GM19351 (cell line): ENCODE data around the gene FAM20C.
"Not testable (repeated sequence)": the region's sequence is repeated elsewhere in the genome, so short reads cannot be mapped to it uniquely, and the experiment has no call there.

Source experiments
- ATAC-seq: cut with Tn5 transposase; IDR thresholded peaks from one replicate; pipeline ENCODE4 v1.9.1; 2021; ENCODE audit warnings: mild to moderate bottlenecking, moderate library complexity; ENCODE audit not compliant: unreplicated experiment

FAM20C gene

DNA sequence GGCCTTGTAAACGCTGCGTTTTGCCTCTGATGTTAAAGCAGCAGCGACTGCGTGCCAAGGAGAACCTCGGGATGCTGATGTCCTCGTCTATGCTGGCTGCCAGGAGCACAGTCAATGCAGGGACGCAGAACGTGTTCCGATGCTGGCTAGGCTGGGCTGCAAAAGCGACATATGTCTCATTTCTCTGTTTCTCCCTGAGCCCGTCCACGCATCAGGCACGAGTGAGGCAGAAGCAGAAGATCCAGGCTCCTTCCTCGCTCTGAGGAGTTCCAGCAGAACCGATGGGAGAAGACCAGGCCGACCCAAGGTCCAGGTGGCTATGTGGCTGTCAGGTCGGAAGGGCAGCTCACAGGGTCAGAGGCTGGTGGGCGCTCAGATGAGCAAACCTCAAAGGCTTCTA is 93.9 kb downstream of the FAM20C start:
- no peak for ATAC-seq

- ATAC-seq, result no peak
Observed at GRCh38 chr7:288671-289101, 96.3 kb downstream of the FAM20C start.

- ATAC-seq, result no peak
Observed at GRCh38 chr7:289209-289755, 96.9 kb downstream of the FAM20C start.

DNA sequence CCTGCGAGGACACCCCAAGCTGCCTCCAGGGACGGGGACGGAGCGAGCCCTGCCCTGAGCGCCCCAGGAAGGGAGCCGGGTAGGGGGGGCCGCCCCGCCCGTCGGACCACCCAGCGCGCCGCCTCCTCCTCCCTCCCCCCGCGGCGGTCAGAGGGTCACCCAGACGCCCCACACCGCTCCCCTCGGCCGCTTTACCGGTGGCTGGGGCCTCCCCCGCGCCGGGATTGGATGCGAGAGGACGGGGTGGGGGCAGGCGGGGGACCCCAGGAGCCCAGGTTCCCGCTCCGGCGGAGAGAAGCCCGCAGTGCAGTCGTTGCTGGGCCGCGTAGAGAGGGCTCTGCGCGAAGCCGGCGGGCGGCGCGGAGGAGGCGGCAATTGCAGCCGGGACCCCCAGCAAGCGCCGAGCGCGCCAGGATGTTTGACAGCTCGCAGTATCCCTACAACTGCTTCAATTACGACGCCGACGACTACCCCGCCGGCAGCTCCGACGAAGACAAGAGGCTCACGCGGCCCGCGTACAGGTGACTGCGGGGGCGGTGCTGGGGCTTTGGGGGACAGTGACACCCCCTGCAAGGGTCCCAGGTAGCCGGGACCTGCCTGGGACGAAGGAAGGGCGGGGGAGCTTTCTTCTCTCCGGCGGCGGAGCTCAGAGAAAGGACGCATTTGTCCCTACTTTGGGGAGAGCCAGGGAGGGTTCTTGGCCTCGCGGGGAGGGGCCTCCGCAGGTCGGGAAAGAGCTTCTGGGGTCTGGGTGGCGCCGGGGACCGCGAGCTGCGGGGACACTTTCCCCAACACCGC is 97.6 kb downstream of the FAM20C start, which contains the start of gene FOXL3:
TSS of gene FOXL3 (plus strand) at position 415 of the 798 bp plus-strand sequence. CDS start at position 415, 0 bp downstream.
- no peak for ATAC-seq

GRCh38 chr7:290554-291372 is 98.4 kb downstream of the FAM20C start:
- ATAC-seq, result no peak

DNA sequence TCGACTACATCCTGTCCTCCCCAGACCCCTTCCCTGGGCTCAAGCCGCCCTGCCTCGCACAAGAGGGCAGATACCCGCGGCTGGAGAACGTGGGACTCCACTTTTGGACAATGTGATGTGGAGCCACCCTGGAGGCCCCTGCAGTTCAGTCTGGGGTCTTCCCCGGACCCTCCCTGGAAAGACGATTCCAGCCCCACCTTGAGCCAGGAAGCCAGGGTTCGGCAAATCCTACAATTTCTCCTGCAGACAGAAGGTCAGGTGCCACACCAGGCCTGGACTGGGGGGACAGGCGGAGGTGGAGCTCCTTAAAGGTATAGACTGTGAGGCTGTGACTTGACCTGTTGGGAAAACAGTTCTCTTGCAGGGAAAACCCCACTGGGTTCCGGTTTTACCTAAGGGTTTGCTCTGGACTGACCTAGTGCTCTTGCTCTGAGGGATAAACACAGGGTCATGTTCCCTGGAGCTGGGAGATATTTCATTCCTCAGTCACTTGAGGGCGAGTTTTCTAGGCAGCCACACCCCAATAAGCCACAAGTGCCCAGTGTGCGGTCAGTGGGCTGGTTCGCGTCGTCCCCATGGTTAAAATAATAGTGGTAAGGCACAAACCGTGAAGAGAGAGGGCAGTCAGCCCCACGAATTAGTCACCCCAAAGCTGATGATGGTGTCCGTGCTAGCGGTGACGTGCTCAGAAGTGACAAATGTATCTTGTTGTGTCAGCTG is 99.2 kb downstream of the FAM20C start:
- ATAC-seq, result no peak

DNA sequence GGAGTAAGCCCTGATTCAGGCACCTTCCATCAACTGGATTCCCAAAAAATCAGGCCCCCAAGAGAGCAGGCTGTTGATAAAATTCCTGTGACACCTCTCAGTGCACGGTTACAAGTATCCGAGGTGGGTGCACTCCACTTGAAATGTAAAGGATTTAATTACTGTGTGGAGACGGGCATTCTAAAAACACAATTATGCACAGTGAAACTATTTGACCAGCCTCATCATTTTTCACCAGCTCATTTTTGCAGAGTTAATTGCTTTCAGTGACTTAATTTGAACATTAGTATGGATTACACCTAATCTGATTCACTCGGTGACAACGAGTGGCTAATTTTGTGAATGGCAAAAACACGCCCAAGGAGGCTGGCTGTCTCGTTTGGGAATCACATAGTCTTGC is 99.9 kb downstream of the FAM20C start:
- no peak for ATAC-seq

DNA sequence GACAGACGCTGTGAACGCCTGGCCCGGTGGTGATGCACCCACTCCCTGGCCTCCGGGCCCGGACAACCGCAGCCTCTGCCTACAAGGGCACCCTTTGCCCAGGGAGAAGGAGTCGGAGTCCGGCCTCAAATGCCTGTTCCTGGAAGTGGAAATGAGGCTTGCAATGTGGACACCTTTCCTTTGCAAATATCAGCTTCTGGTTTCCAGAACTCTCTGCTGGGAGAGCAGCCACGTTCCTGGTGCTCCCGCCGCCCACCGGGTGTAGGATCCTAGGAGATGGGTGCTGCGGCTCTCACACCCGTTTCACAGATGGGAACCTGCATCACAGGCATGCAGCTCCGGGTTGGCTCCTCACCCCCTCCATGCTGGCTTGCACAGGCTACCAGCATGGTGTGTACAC is 100.5 kb downstream of the FAM20C start:
- no peak for ATAC-seq

GRCh38 chr7:293681-294439 is 101.5 kb downstream of the FAM20C start:
- no peak for ATAC-seq

DNA sequence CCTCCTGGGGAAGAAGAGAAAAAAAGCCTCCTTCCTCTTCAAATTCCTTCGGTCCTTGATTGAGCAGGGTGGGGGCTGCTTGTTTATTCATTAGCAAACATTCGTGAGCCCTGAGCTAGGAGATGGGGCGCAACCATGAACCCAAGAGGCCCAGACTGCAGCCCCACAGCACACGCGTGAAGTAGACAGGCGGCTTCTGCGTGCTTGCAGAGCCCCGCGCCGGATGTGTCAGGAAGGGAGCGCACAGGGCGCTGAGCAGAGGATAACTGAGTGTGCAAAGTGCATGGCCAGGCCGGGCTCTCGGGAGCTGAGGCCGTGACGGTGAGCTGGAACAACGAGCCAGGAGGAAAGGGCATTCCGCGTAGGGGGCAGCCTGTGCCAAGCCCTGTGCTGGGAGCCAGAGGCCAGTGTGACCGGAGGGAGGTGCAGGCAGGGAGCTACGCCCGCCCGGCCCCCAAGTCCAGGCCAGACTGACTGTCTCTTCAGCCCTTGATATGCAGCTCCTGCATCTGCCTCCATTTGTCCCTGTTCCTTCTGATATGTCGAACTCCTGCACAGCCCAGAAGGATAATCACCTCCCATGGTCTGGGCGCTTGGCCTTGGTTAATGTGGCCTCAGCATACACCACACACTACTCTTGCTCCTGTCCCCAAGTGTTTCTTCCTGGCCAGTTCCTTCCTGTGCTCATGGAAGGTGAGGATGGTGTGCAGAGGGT is 102.2 kb downstream of the FAM20C start:
- no peak for ATAC-seq

- no peak for ATAC-seq
Observed at GRCh38 chr7:295155-296154, 103.1 kb downstream of the FAM20C start.

DNA sequence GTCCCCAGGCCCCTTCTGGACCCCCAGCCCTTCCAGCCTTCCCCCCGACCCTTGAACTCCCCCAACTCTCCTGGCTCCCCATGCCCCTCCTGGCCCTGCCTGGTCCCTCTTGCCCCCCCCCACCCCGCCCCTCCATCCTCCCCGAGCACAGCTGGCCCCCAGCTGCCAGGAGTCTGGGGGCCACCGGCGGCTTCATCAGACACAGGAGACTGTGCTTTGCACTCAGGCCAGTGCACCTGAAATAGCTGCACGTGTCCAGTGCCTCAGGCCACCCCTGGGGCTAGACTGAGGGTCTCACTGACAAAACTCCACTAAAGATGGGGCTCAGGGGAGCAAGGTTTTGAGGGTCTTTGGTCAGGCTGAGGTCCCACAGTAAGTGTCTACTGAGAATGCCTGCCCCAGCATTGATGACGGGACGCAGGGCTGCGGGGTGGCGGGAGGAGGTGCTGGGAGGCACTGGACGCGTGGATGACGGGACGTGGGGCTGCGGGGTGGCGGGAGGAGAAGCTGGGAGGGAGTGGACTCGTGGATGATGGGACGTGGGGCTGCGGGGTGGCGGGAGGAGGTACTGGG is 104.1 kb downstream of the FAM20C start:
- ATAC-seq, result no peak

DNA sequence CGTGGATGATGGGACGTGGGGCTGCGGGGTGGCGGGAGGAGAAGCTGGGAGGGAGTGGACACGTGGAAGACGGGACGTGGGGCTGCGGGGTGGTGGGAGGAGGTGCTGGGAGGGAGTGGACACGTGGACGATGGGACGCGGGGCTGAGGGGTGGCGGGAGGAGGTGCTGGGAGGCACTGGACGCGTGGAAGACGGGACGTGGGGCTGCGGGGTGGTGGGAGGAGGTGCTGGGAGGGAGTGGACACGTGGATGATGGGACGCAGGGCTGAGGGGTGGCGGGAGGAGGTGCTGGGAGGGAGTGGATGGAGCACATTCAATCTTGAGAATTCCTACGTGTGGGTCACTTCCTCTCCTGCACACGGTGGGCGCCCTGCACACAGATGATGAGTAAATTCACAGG is 104.8 kb downstream of the FAM20C start:
- not testable (repeated sequence) for ATAC-seq

DNA sequence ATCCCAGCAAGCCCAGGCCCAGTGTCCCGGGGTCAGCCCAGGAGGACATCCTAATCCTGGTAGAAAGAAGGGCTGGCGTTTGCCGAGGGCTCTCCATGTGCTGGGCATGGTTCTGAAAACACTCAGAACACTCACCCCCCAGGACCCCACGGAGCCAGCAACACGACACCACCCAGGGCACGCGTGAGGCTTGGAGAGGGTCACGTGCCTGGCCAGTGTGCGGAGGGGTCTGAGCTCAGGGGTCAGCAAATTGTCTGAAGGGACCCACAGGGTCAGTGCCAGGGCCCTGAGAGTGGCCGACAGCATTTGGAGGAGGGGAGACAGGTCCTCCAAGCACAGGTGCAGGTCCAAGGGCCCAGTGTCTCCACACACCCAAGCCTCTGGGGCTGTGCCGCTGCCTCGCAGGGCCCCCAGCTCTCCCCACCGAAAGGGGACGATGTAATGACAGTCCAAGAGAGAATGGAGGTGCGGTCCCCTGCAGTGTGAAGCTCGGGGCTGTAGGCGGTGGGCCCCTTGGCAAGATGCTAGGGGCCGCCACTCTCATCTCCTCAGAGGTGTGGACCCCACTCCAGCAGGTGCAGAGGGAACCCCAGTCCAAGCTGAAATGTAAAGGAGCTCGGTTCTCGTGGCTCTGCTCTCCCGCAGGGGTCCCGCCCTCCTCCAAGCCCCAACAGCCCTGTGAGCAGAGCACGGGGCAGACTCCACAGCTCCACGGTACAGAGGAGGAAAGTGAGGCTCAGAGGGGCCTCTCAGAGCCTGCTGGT is 105.4 kb downstream of the FAM20C start:
- ATAC-seq, result no peak

- ATAC-seq, result no peak
Observed at GRCh38 chr7:298375-298702, 106.0 kb downstream of the FAM20C start.

DNA sequence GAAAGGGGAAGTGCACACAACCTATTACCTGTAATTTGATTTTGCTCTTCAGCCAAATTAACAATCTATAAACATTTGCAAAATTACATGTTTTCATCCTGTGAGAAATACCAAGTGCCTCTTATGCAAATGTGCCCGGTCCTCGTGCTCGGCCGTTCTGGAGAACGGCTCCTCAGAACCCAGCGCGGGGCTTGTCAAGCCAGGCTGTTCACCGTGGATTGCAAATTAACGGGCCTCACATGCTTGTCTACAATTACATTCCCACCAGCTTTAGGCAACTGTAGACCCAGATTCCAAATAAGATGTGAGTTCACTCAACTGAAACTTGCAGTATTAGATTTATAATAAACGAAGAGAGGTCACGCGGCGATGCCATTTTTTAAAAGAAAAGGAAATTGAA is 106.4 kb downstream of the FAM20C start:
- no peak for ATAC-seq

- ATAC-seq, result no peak
Observed at GRCh38 chr7:299169-299568, 106.8 kb downstream of the FAM20C start.

- no peak for ATAC-seq
Observed at GRCh38 chr7:299628-300027, 107.3 kb downstream of the FAM20C start.
